PC-3 (cell line): ENCODE data around the gene OR4D11. TPM values are rescaled to one million over a fixed set of nuclear protein-coding genes. Genes with fewer than 3 reads are reported as not detected.

ENCODE experiments used
- ATAC-seq: fragments of 200-7000 bp; cut with Tn5 transposase; 2 replicates; pipeline ENCODE4 v1.9.1; 2020; ENCODE audit warnings: mild to moderate bottlenecking, moderate library complexity
- BruUV-seq: library from RNA; stranded (reverse); fragments of 400-500 nt; replicated peaks from 2 replicates; lab custom pipeline; 2021; lab: Mats Ljungman, UMichigan
- CTCF ChIA-PET: fragments of 300-600 bp; sonication (Branson Sonifier 250); formaldehyde crosslinking; loops from one replicate; lab custom pipeline; 2022; ENCODE audit warnings: antibody characterized with exemption; lab: Charles Lee
- POLR2A ChIA-PET: fragments of 300-600 bp; sonication (Branson Sonifier 250); formaldehyde crosslinking; loops from one replicate; lab custom pipeline; 2022; ENCODE audit warnings: antibody characterized with exemption; ENCODE audit not compliant: unreplicated experiment; lab: Charles Lee
- DNase-seq: peaks from one replicate; pipeline ENCODE4 v3.0.0-alpha.2; 2015
- H2AFZ ChIP-seq: fragments of 300-600 bp; sonication (generic); 2 replicates; pipeline ENCODE4 v1.6.0; 2016; ENCODE audit warnings: antibody characterized with exemption, low read length
- H3F3A ChIP-seq: fragments of 300-600 bp; sonication (generic); one replicate; pipeline ENCODE4 v1.6.0; 2017; ENCODE audit warnings: antibody characterized with exemption, low read length, control low read depth, mild to moderate bottlenecking; ENCODE audit not compliant: unreplicated experiment
- H3K27ac ChIP-seq: fragments of 300-600 bp; sonication (generic); 2 replicates; pipeline ENCODE4 v1.5.1; 2016; ENCODE audit warnings: mild to moderate bottlenecking, low read length
- H3K27me3 ChIP-seq: fragments of 300-600 bp; sonication (generic); 2 replicates; pipeline ENCODE4 v1.6.1; 2016; ENCODE audit warnings: low read length, mixed read lengths
- H3K36me3 ChIP-seq: fragments of 300-600 bp; sonication (generic); 2 replicates; pipeline ENCODE4 v1.6.1; 2016; ENCODE audit warnings: low read depth, mixed run types, low read length, mixed read lengths
- H3K4me1 ChIP-seq: fragments of 300-600 bp; sonication (generic); 2 replicates; pipeline ENCODE4 v1.5.1; 2016; ENCODE audit warnings: low read length; ENCODE audit not compliant: insufficient read depth
- H3K4me2 ChIP-seq: fragments of 300-600 bp; sonication (generic); 2 replicates; pipeline ENCODE4 v1.6.0; 2016; ENCODE audit warnings: low read length
- H3K4me3 ChIP-seq: fragments of 300-600 bp; sonication (generic); 2 replicates; pipeline ENCODE4 v1.5.1; 2016; ENCODE audit warnings: mild to moderate bottlenecking, low read length, mixed read lengths
- H3K79me2 ChIP-seq: fragments of 300-600 bp; sonication (generic); 2 replicates; pipeline ENCODE4 v1.6.1; 2017; ENCODE audit warnings: low read length, mixed read lengths
- H3K9ac ChIP-seq: fragments of 300-600 bp; sonication (generic); 2 replicates; pipeline ENCODE4 v1.6.0; 2016; ENCODE audit warnings: mild to moderate bottlenecking, low read length
- H3K9me2 ChIP-seq: fragments of 300-600 bp; sonication (generic); replicated peaks from 2 replicates; pipeline ENCODE4 v1.6.1; 2016; ENCODE audit warnings: mixed run types, low read length, mixed read lengths
- H3K9me3 ChIP-seq: fragments of 300-600 bp; sonication (generic); 2 replicates; pipeline ENCODE4 v1.6.1; 2016; ENCODE audit warnings: low read length, mixed read lengths
- H4K20me1 ChIP-seq: fragments of 300-600 bp; sonication (generic); 2 replicates; pipeline ENCODE4 v1.6.1; 2016; ENCODE audit warnings: low read length, mixed read lengths
- EZH2 ChIP-seq: fragments of 300-600 bp; sonication (generic); IDR thresholded peaks from one replicate; pipeline ENCODE4 v1.6.1; 2017; ENCODE audit warnings: antibody characterized with exemption, mild to moderate bottlenecking, low read length; ENCODE audit not compliant: unreplicated experiment
- EZH2phosphoT487 ChIP-seq: fragments of 300-600 bp; sonication (generic); IDR thresholded peaks from 2 replicates; pipeline ENCODE4 v1.6.1; 2018; ENCODE audit warnings: mild to moderate bottlenecking, antibody characterized with exemption, low read length, borderline replicate concordance
- intact Hi-C: fragments of 100-400 bp; cut with micrococcal nuclease; formaldehyde crosslinking; loops from 2 replicates; pipeline ENCODE4 v1.9.0; 2023
- total RNA-seq: library from RNA; depleted of rRNA; stranded (reverse); fragments of >200 nt; gene quantifications from 2 replicates; pipeline ENCODE4 v1.2.3, GENCODE V29; 2014
- TF ChIP-seq, protein P1 (sequence below): fragments of 300-600 bp; sonication (generic); conservative IDR thresholded peaks from 2 replicates; pipeline ENCODE4 v1.5.1; 2017; ENCODE audit warnings: antibody characterized with exemption, low read depth, mild to moderate bottlenecking, low read length

The OR4D11 gene
- total RNA-seq, 1 experiment from 2014 or later: not detected

DNA sequence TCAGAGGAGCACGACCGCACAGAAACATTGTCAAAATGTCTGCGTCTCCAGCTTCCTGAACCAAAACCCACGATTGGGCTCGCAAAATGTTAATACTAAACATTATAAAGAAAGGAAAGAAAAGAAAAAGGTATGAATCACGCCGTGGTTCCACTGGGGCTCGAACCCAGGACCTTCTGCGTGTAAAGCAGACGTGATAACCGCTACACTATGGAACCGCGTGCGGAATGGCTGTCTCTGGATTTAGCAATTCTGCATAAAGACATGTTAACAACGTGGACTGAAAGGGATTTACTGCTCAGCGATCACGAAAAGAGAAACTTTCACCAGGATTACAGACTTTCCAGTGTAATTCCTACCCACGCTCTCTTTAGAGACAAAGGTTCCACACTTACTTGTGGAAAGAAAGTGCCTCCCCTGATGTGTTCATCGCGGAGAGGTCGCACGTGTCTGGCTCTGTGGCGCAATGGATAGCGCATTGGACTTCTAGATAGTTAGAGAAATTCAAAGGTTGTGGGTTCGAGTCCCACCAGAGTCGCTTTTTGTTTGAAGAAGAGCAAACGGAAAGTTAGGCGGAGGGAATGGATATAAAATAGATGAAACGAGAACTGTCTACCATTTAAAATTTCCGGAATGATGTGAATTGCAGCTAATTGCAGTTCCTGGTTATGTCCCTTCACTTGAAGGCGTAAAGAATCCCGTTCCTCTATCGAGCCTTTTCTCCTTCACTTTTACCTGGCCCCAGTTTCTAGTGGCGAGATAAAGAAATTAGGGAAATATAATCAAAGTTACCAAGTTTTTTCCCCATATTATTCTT lies 47.7 kb downstream of the OR4D11 start:
- Histone ChIP-seq H3K79me2 (no peaks in the 10 kb centered on the region), H3K27me3 (no peaks in the 10 kb centered on the region), H3K4me3 (peak overlapping the region; percentile 73), H2AFZ (peak overlapping the region; percentile 77), H3K4me1 (peaks cover 9% of the 10 kb centered on the region), H3K4me2 (peak overlapping the region; percentile 86), H4K20me1 (no peaks in the 10 kb centered on the region), H3K9ac (peak overlapping the region; percentile 65), H3K9me3 (no peaks in the 10 kb centered on the region), H3K27ac (peak overlapping the region; percentile 68), H3K9me2 (no peaks in the 10 kb centered on the region), H3F3A (no peaks in the 10 kb centered on the region), H3K36me3 (no peaks in the 10 kb centered on the region)
- intact Hi-C loops: loop anchor here (1.0 to 10.0 kb wide), 6 partner anchors 9 to 406 kb away; partner anchors contain the start of genes FAM111A, OSBP, PATL1 and STX3
- BruUV-seq: no TSS peak
- ChIA-PET CTCF (no interaction called here), POLR2A (no interaction called here)
- ATAC-seq: peak; percentile 44
- DNase-seq: peak; percentile 95
- TF ChIP-seq, protein P1, sequence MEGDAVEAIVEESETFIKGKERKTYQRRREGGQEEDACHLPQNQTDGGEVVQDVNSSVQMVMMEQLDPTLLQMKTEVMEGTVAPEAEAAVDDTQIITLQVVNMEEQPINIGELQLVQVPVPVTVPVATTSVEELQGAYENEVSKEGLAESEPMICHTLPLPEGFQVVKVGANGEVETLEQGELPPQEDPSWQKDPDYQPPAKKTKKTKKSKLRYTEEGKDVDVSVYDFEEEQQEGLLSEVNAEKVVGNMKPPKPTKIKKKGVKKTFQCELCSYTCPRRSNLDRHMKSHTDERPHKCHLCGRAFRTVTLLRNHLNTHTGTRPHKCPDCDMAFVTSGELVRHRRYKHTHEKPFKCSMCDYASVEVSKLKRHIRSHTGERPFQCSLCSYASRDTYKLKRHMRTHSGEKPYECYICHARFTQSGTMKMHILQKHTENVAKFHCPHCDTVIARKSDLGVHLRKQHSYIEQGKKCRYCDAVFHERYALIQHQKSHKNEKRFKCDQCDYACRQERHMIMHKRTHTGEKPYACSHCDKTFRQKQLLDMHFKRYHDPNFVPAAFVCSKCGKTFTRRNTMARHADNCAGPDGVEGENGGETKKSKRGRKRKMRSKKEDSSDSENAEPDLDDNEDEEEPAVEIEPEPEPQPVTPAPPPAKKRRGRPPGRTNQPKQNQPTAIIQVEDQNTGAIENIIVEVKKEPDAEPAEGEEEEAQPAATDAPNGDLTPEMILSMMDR: no peak
- TF ChIP-seq EZH2 (no peak), EZH2phosphoT487 (no peak)

DNA sequence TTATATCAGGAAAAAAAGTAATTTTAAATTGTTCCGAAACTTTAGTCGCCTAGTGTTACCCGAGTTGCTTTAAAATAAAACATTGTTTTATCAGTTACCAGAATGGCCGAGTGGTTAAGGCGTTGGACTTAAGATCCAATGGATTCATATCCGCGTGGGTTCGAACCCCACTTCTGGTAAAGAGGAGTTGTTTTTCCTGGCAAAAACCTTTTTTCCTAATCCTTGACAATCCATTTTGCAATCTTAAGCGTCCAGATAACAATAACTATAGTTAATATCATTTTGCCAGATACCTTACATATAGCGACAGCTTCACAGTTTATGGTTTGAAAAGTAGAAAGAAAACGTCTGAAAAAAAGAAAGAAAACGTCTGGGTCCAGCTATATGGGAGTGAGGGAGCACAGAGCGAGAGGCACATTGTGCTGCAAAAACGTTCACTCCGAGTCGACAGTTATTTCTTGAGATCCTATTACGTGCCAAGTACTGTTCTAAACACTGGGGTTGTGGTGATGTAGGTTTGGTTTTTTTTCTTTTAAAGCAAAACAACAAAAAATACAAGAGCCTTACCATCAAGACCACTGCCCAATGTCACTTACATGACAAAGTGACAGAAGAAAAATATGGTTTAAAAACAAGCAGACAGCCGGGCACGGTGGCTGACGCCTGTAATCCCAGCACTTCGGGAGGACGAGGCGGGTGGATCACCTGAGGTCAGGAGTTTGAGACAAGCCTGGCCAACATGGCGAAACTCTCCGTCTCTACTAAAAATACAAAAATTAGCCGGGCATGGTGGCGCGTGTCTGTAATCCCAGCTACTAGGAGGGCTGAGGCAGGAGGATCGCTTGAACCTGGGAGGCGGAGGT lies 48.5 kb downstream of the OR4D11 start:
- H3K4me1 ChIP-seq: peaks cover 9% of the 10 kb centered on the region
- H3K4me2 ChIP-seq: peak overlapping the region; percentile 86
- H3K27me3 ChIP-seq: no peaks in the 10 kb centered on the region
- intact Hi-C loops: loop anchor here (1.0 to 10.0 kb wide), 5 partner anchors 8 to 407 kb away; partner anchors contain the start of genes FAM111A, PATL1 and STX3
- ATAC-seq (no peak), DNase-seq (peak; percentile 82)
- no peak overlapping the region for H3K27ac ChIP-seq
- no peaks in the 10 kb centered on the region; the same call in 1 of the 2 replicates for H4K20me1 ChIP-seq
- no peaks in the 10 kb centered on the region for H3K9me3 ChIP-seq
- TF ChIP-seq, protein P1: no peak
- no peak for TF ChIP-seq EZH2
- TF ChIP-seq EZH2phosphoT487: no peak
- H3K36me3 ChIP-seq: no peaks in the 10 kb centered on the region
- no peaks in the 10 kb centered on the region for H3K79me2 ChIP-seq
- BruUV-seq: no TSS peak
- peak overlapping the region; percentile 65 for H3K9ac ChIP-seq
- H3F3A ChIP-seq: peaks cover 4% of the 10 kb centered on the region
- H3K4me3 ChIP-seq: peak overlapping the region; percentile 73
- ChIA-PET POLR2A (no interaction called here), CTCF (no interaction called here)
- H2AFZ ChIP-seq: peak overlapping the region; percentile 77
- no peaks in the 10 kb centered on the region for H3K9me2 ChIP-seq
